Endothelial cell of hepatic sinusoid (primary cell): ENCODE results near the gene LYZL2.
"Not testable (repeated sequence)": the region's sequence is repeated elsewhere in the genome, so short reads cannot be mapped to it uniquely, and the experiment has no call there.

Experiments
- in situ Hi-C: cut with HindIII; loops from 2 replicates; pipeline ENCODE4 v1.10.0; 2017; ENCODE audit warnings: low sequenced_read_pairs

The LYZL2 gene

DNA sequence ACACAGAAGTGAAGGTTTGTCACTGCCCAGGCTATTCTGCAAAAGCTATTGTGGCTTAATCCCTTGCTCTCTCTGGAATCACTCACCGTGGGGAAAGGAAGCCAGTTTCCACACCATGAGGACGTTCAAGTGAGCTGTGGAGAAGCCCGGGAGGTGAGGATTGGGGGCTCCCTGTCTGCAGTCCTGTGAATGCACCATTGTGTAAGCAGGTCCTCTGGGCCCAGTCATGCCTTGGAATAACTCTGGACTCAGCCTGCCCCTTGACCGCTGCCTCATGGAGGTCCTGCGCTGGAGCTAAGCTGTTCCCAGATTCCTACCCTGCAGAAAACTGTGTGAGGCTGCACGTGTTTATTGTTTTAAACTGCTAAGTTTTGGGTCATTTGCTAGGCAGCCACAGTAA, 33.5 kb downstream of the LYZL2 start:
- in situ Hi-C loops = no loop called here

- in situ Hi-C loops = no loop called here
Observed at GRCh38 chr10:30594077-30594476, 35.5 kb downstream of the LYZL2 start.

GRCh38 chr10:30592770-30593169, 36.8 kb downstream of the LYZL2 start:
- in situ Hi-C loops = not testable (repeated sequence)

DNA sequence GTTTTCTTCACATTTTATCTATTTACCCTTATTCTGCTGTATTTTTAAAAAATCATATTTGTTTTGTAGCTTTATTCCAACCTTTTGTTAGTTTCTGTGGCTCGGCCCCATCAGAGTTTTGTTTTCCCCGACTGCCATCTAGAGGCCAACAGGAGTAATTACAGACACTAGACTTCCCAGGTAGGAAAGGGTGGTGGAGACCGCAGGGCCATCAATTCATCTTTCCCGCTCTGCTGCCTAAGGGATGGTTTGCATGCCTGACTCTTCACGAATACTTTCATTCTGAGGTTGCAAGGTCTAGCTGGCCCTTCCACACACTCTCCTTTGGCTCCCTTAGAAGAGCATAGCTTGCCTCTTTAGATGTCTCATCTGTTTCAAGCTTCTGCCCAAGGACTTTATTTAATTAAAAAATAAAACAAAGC, 38.3 kb downstream of the LYZL2 start:
- in situ Hi-C loops = no loop called here

- in situ Hi-C loops = no loop called here
Observed at GRCh38 chr10:30589441-30589840, 40.1 kb downstream of the LYZL2 start.

DNA sequence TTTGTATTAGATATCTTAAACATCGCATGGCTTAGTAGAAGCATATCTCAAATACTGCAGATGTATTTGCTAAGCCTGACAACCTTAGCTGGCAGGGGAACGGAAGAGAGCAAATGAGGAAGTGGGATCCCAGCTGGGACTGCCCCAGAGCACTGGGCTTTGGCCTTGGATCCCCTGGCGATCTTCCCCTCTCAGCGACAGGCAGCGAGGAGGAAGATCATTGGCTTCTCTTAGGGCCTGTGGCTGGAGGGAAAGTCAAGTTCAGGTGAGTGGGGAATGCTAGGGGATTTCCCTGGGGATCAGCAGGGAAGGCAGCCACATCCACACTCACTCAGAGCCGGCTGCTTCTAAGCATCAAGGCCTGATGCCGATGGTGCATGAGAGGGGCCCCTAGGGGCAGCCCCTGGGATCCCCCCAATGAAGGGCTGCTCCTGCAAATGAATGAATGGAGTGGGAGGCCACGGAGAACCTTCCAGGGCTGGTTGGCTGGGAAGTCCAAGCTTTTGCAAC, 42.0 kb downstream of the LYZL2 start:
- in situ Hi-C loops = no loop called here

GRCh38 chr10:30586828-30587227, 42.7 kb downstream of the LYZL2 start:
- in situ Hi-C loops = no loop called here

DNA sequence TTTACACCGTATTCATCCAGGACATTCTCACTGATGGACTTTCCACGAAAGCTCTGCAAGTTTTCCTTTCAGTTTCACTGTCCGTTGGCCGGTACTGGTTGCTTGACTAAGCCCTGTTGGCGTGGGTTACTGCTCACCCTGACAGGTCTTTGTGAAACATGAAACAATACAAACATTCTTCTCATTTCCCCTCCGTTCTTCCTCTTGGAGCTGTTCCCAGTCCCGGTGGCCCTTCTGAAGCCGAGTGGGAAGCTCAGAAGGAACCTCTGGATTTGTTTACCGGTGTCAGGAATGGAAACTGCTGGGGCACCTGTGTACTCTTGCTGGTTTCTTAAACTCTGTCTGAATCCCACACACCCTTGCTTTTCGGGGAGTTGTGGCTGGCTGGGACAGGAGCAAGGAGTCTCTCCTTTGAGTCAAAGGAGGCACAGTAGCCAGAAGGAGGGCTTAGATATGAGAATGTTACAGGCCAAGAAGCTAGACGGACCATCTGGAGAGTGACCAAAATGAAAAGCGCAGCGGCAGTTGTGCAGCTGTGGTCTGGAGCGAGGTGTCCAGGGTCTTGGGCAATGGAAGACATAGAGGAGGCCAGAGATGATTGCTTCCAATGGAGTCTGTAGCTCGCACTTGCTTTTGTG, 45.7 kb downstream of the LYZL2 start:
- in situ Hi-C loops = loop anchor here (5.0 kb wide), 1 partner anchor 197 kb away; no protein-coding TSS in a partner anchor

GRCh38 chr10:30581779-30582380, 47.7 kb downstream of the LYZL2 start:
- in situ Hi-C loops = loop anchor here (5.0 kb wide), 1 partner anchor 195 kb away; no protein-coding TSS in a partner anchor

- in situ Hi-C loops = loop anchor here (5.0 kb wide), 1 partner anchor 193 kb away; no protein-coding TSS in a partner anchor
Observed at GRCh38 chr10:30580676-30581075, 48.9 kb downstream of the LYZL2 start.

DNA sequence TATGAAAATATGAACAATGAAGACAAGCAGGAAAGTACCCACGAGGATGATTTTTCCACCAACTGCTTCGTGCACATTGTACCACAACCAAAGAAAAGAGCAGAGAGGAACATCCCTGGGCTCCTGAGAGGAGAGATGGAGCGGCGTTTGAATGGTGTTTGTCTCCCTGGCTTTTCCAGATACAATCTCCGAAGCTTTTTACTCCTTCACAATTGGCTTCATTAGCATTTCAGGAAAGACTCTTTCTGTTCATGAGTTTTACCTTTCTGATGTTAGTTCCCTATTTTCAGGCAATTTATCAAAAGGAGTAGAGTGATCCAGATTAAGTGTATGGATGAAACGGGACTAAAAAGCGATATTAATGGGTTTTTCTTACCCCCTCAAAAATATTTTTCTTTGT, 49.3 kb downstream of the LYZL2 start:
- in situ Hi-C loops = loop anchor here (5.0 kb wide), 1 partner anchor 193 kb away; no protein-coding TSS in a partner anchor

DNA sequence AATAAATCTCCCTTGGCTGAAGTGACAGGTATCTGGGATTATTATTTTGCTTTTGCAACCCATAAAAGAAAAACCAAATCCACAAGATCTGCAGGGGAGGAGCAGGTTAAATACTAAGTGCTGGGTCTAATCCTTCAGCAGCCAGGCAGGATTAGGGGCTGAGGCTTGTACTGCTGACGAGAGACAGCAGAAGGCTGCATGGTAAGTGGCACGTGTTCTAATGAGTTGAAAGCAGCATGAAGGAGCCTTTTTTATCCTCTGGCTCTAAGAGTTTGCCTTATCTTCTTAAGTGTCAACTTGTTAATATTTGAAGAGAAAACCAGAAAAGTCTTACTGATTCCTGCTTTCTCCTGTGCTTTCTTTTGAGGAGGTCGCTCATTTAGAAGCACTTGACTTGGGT, 50.0 kb downstream of the LYZL2 start:
- in situ Hi-C loops = no loop called here

GRCh38 chr10:30577048-30577447, 52.5 kb downstream of the LYZL2 start:
- in situ Hi-C loops = no loop called here

GRCh38 chr10:30576641-30577040, 52.9 kb downstream of the LYZL2 start:
- in situ Hi-C loops = no loop called here

DNA sequence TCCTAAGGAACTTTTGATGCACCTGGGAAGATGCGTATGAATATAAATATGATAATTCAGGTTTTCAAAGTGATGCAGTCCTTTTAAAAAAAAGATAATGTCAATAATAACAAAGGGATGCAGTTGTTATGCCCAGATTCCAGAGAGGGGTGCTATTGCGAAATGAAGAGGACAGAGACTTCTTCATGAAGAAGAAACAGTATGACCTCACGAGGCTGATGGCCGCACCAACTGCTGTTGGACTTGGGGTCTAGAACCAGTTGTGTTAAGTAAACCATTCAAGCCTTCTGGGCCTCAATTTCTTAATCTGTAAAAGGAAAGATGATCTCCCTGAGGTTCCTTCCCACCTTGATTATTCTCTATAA, 55.1 kb downstream of the LYZL2 start:
- in situ Hi-C loops = no loop called here

DNA sequence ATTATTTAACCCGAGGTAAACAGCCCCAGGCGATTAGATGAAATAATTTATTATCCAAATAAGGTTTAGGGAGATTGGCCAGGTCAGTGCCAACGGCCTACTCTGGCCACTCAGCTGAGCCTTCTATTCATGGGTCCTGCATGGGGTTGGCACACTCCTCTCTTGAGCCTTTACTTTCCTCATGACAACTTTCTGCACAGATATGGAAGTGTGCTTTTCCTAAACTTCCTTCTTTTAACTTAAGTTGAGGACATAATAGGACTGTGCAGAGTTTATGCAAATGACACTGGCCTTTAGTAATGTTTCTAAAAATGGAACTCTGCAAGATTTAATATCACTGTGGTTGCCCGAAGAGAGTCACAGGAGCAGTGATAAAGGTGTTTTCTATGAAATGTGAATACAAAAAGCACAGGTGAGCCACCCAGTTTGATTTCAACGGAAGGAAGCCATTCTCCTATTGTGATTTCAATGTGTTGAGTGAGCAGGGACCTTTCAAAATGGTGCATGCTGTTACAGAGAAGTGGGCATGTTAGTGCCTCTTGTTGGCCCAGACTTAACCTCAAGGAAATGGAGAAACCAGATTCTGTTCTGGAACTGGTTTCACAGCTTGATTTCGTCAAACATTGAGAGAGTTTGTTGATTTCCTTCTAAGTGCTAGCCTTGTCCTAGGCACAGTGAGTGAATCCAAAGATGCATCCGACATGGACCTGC, 55.7 kb downstream of the LYZL2 start:
- in situ Hi-C loops = no loop called here

DNA sequence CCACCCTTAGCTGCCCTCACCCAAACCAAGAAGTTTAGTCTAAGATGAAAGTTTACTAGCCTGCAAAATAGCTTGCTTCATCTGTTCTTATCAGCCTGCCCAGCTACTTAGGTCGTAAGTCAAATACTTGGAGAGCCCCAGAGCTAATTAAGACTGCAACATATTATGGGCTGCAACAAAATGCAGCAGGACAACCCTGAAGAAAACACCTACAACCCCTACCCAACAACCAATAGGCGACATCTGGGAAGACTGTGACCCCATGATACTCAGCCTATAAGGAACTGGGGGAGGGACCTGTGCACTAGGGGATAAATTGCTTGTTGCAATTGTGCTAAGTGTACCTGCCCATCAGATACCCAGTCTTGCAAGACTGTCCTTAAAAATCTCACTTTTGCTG, 64.1 kb downstream of the LYZL2 start:
- in situ Hi-C loops = no loop called here

DNA sequence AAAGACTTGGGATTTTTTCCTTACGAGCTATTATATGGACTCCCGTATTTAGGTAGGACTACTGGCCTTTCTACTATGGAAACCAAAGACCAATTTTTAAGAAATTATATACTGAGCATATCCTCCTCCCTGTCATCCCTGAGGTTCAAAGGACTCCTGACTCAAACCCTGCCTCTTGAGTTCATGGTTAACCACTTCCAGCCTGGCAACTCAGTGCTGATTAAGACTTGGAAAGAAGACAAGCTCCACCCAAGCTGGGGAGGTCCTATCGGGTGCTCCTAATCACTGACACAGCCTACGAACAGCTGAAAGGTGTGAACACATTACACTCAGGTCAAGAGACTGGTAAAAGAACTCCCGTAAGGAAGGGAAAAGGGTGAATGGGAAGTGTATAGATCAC, 66.8 kb downstream of the LYZL2 start:
- in situ Hi-C loops = no loop called here
